ENCODE data around the gene ZSCAN21.

DNA sequence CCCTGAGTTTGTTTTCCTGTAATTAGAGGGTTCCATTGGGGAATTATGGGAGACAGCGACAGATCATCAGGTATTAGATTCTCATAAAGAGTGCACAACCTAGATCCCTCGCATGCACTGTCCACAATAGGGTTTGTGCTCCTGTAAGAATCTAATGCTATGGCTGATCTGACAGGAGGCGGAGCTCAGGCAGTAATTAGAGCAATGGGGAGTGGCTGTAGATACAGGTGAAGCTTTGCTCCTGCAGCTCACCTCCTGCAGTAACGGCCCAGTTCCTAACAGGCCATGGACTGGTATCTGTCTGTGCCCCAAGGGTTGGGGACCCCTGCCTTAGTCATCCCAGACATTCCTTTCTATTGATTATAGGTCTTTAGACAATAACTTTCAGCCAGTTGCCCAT, 894 bp upstream of the ZSCAN21 start:
- TF ChIP-seq FOXK2 (IDR thresholded peaks at IDR 0.05) (no peak), SP1 (IDR thresholded peaks at IDR 0.05) (no peak), TARDBP (IDR thresholded peaks at IDR 0.05) (no peak), ELF4 (IDR thresholded peaks at IDR 0.05) (no peak), BHLHE40 (IDR thresholded peaks at IDR 0.05; ENCODE audit: borderline replicate concordance) (no peak), SUZ12 (IDR thresholded peaks at IDR 0.05) (no peak), FOXA1 (IDR thresholded peaks at IDR 0.05) (no peak), FOXM1 (IDR thresholded peaks at IDR 0.05; ENCODE audit: borderline replicate concordance) (no peak), ZNF384 (IDR thresholded peaks at IDR 0.05) (no peak), PKNOX1 (IDR thresholded peaks at IDR 0.05) (no peak), NFRKB (IDR thresholded peaks at IDR 0.05) (no peak)

All from HEK293T (cell line).